AG10803 (cell line): ENCODE data around the gene GAGE12J.

Experiments
- DNase-seq: peaks from one replicate; pipeline ENCODE4 v3.0.0; 2010; ENCODE audit warnings: low read depth
- H3K4me3 ChIP-seq: 2 replicates; pipeline ENCODE4 v1.5.1; 2011; ENCODE audit warnings: mild to moderate bottlenecking, low read length, control low read depth
- CTCF ChIP-seq: conservative IDR thresholded peaks from 2 replicates; pipeline ENCODE4 v1.5.1; 2011; ENCODE audit warnings: mild to moderate bottlenecking, low read length, control low read depth, inconsistent platforms

Gene GAGE12J

GRCh38 chrX:49282647-49283011, 39.2 kb upstream of the GAGE12J start:
- peak; percentile 22 for DNase-seq
- no peak overlapping the region for H3K4me3 ChIP-seq
- TF ChIP-seq CTCF = peak; percentile 33

- no peak overlapping the region for H3K4me3 ChIP-seq
- no peak for DNase-seq
- TF ChIP-seq CTCF = no peak
These were observed 37.6 kb upstream of the GAGE12J start for GRCh38 chrX:49284212-49284611.

GRCh38 chrX:49286136-49286535, 35.7 kb upstream of the GAGE12J start:
- TF ChIP-seq CTCF = no peak
- DNase-seq = no peak
- H3K4me3 ChIP-seq = no peak overlapping the region

- no peak overlapping the region for H3K4me3 ChIP-seq
- TF ChIP-seq CTCF = no peak
These were observed 35.3 kb upstream of the GAGE12J start for GRCh38 chrX:49286581-49286980.

GRCh38 chrX:49287665-49288064, 34.2 kb upstream of the GAGE12J start:
- H3K4me3 ChIP-seq = no peak overlapping the region
- DNase-seq = no peak
- no peak for TF ChIP-seq CTCF

More at GRCh38 chrX:49286581-49286980, 35.3 kb upstream of the GAGE12J start:
- no peak for DNase-seq

GRCh38 chrX:49290215-49290614, 31.6 kb upstream of the GAGE12J start:
- no peak for TF ChIP-seq CTCF

GRCh38 chrX:49291615-49292337, 30.1 kb upstream of the GAGE12J start:
- peak; percentile 64 for TF ChIP-seq CTCF
- DNase-seq = peak; percentile 47
- no peak overlapping the region for H3K4me3 ChIP-seq

More at GRCh38 chrX:49290215-49290614, 31.6 kb upstream of the GAGE12J start:
- H3K4me3 ChIP-seq = no peak overlapping the region
- no peak for DNase-seq
